Hepatocyte (in vitro differentiated cells): ENCODE measurements around the gene SCAI. TPM values are rescaled to one million over a fixed set of nuclear protein-coding genes. Genes with fewer than 3 reads are reported as not detected.
"Not testable (repeated sequence)": the region's sequence is repeated elsewhere in the genome, so short reads cannot be mapped to it uniquely, and the experiment has no call there.

Source experiments
- DNase-seq: peaks from one replicate; pipeline ENCODE4 v3.0.0-alpha.2; 2016; ENCODE audit warnings: low spot score
- H2AFZ ChIP-seq: fragments of 200-600 bp; sonication (generic); 2 replicates; pipeline ENCODE4 v1.6.0; 2016; ENCODE audit warnings: antibody characterized with exemption, mild to moderate bottlenecking
- H3K27ac ChIP-seq: fragments of 200-600 bp; sonication (generic); 2 replicates; pipeline ENCODE4 v1.5.1; 2016; ENCODE audit warnings: mild to moderate bottlenecking
- H3K27me3 ChIP-seq: fragments of 200-600 bp; sonication (generic); 2 replicates; pipeline ENCODE4 v1.6.1; 2016
- H3K36me3 ChIP-seq: fragments of 200-600 bp; sonication (generic); replicated peaks from 2 replicates; pipeline ENCODE4 v1.5.1; 2016; ENCODE audit warnings: low read depth; ENCODE audit not compliant: insufficient read depth
- H3K4me1 ChIP-seq: fragments of 200-600 bp; sonication (generic); 2 replicates; pipeline ENCODE4 v1.5.1; 2016; ENCODE audit warnings: mild to moderate bottlenecking, moderate library complexity; ENCODE audit not compliant: insufficient read depth
- H3K4me2 ChIP-seq: fragments of 200-600 bp; sonication (generic); 2 replicates; pipeline ENCODE4 v1.6.0; 2016
- H3K4me3 ChIP-seq: fragments of 200-600 bp; sonication (generic); 2 replicates; pipeline ENCODE4 v1.5.1; 2016; ENCODE audit warnings: mild to moderate bottlenecking
- H3K79me2 ChIP-seq: fragments of 200-600 bp; sonication (generic); 2 replicates; pipeline ENCODE4 v1.6.0; 2017; ENCODE audit warnings: mild to moderate bottlenecking
- H3K9me2 ChIP-seq: fragments of 200-600 bp; sonication (generic); replicated peaks from 2 replicates; pipeline ENCODE4 v1.6.0; 2017; ENCODE audit warnings: mild to moderate bottlenecking; ENCODE audit not compliant: insufficient read depth
- H3K9me3 ChIP-seq: fragments of 200-600 bp; sonication (generic); 2 replicates; pipeline ENCODE4 v1.5.1; 2016; ENCODE audit warnings: low read depth, mild to moderate bottlenecking
- H4K20me1 ChIP-seq: fragments of 200-600 bp; sonication (generic); 2 replicates; pipeline ENCODE4 v1.6.0; 2016; ENCODE audit warnings: mild to moderate bottlenecking; ENCODE audit not compliant: insufficient read depth, poor library complexity, severe bottlenecking
- CTCF ChIP-seq: fragments of 200-600 bp; sonication (generic); IDR thresholded peaks from 2 replicates; pipeline ENCODE4 v1.5.1; 2016; ENCODE audit warnings: antibody characterized with exemption, mild to moderate bottlenecking; ENCODE audit not compliant: poor library complexity
- EZH2 ChIP-seq: fragments of 200-600 bp; sonication (generic); IDR thresholded peaks from 2 replicates; pipeline ENCODE4 v1.6.1; 2016; ENCODE audit warnings: antibody characterized with exemption, mild to moderate bottlenecking, borderline replicate concordance
- EZH2phosphoT487 ChIP-seq: fragments of 200-600 bp; sonication (generic); IDR thresholded peaks from one replicate; pipeline ENCODE4 v1.6.1; 2018; ENCODE audit warnings: antibody characterized with exemption, mild to moderate bottlenecking, low read depth, moderate library complexity; ENCODE audit not compliant: unreplicated experiment, severe bottlenecking
- WGBS: methylation state at CpG from one replicate; pipeline ENCODE4 v1.1.6; 2016; ENCODE audit warnings: low lambda C conversion rate; ENCODE audit errors: missing lambda C conversion rate; 5-methylcytosine and 5-hydroxymethylcytosine counted together
- polyA plus RNA-seq: library from polyadenylated mRNA; unstranded; fragments of >200 nt; fragmentation: Nextera tagmentation; extraction: Ambion mirVana; gene quantifications from 2 replicates; pipeline ENCODE4 v1.2.1, GENCODE V29; 2016
- total RNA-seq: library from RNA; depleted of rRNA; stranded (reverse); fragments of >200 nt; gene quantifications from 2 replicates; pipeline ENCODE4 v1.2.3, GENCODE V29; 2014

Gene SCAI
- total and polyA plus RNA-seq, 2 experiments from 2014 or later = 0.97 to 10.5 TPM

GRCh38 chr9:125089331-125089730 lies 54.0 kb downstream of the SCAI start:
- Histone ChIP-seq H3K27me3 (no peaks in the 10 kb centered on the region), H3K4me3 (no peak overlapping the region), H2AFZ (no peak overlapping the region), H4K20me1 (no peaks in the 10 kb centered on the region), H3K9me2 (no peaks in the 10 kb centered on the region), H3K27ac (no peak overlapping the region), H3K4me1 (no peaks in the 10 kb centered on the region), H3K36me3 (no peaks in the 10 kb centered on the region), H3K9me3 (no peaks in the 10 kb centered on the region), H3K4me2 (no peak overlapping the region), H3K79me2 (no peaks in the 10 kb centered on the region)
- no peak for DNase-seq
- TF ChIP-seq EZH2phosphoT487 (no peak), CTCF (no peak), EZH2 (no peak)

GRCh38 chr9:125088752-125089151 lies 54.6 kb downstream of the SCAI start:
- no peak for TF ChIP-seq CTCF
- TF ChIP-seq EZH2 = no peak
- TF ChIP-seq EZH2phosphoT487 = no peak
- no peaks in the 10 kb centered on the region for H3K79me2 ChIP-seq
- no peak overlapping the region for H2AFZ ChIP-seq
- no peaks in the 10 kb centered on the region for H3K9me2 ChIP-seq
- H3K4me2 ChIP-seq = no peak overlapping the region
- H3K27me3 ChIP-seq = no peaks in the 10 kb centered on the region
- no peaks in the 10 kb centered on the region for H3K4me1 ChIP-seq
- no peak overlapping the region for H3K4me3 ChIP-seq
- no peak for DNase-seq
- H3K36me3 ChIP-seq = no peaks in the 10 kb centered on the region
- H3K9me3 ChIP-seq = no peaks in the 10 kb centered on the region
- WGBS = 98% methylated on average over 5 of the region's 5 CpGs
- no peaks in the 10 kb centered on the region for H4K20me1 ChIP-seq
- H3K27ac ChIP-seq = no peak overlapping the region

- no peak overlapping the region for H3K4me3 ChIP-seq
- no peak overlapping the region for H3K27ac ChIP-seq
- TF ChIP-seq EZH2phosphoT487 = no peak
- TF ChIP-seq EZH2 = no peak
- TF ChIP-seq CTCF = no peak
- H3K27me3 ChIP-seq = no peaks in the 10 kb centered on the region
- H3K4me2 ChIP-seq = no peak overlapping the region
- H4K20me1 ChIP-seq = no peaks in the 10 kb centered on the region
- H3K9me2 ChIP-seq = no peaks in the 10 kb centered on the region
- H3K79me2 ChIP-seq = no peaks in the 10 kb centered on the region
- H2AFZ ChIP-seq = no peak overlapping the region
- no peak for DNase-seq
- no peaks in the 10 kb centered on the region for H3K4me1 ChIP-seq
- no peaks in the 10 kb centered on the region for H3K36me3 ChIP-seq
- no peaks in the 10 kb centered on the region for H3K9me3 ChIP-seq
- WGBS = 93% methylated on average over 6 of the region's 6 CpGs
Measured at GRCh38 chr9:125085703-125086477, 57.4 kb downstream of the SCAI start.

GRCh38 chr9:125082197-125082596 lies 61.1 kb downstream of the SCAI start:
- H3K27me3 ChIP-seq = not testable (repeated sequence)

GRCh38 chr9:125080797-125081196 lies 62.5 kb downstream of the SCAI start:
- not testable (repeated sequence) for DNase-seq, H3K9me2 ChIP-seq, H3K4me3 ChIP-seq, H3K36me3 ChIP-seq, H3K27me3 ChIP-seq, H3K9me3 ChIP-seq, H2AFZ ChIP-seq, H4K20me1 ChIP-seq, H3K4me1 ChIP-seq, H3K27ac ChIP-seq, H3K4me2 ChIP-seq, H3K79me2 ChIP-seq
- WGBS = 95% methylated on average over 2 of the region's 2 CpGs

More at GRCh38 chr9:125082197-125082596, 61.1 kb downstream of the SCAI start:
- not testable (repeated sequence) for H3K4me3 ChIP-seq, DNase-seq, H3K79me2 ChIP-seq, H3K4me2 ChIP-seq, H4K20me1 ChIP-seq, H3K9me3 ChIP-seq, H3K4me1 ChIP-seq, H3K27ac ChIP-seq, H3K36me3 ChIP-seq, H3K9me2 ChIP-seq, H2AFZ ChIP-seq
- 98% methylated on average over 6 of the region's 6 CpGs for WGBS
